Keratinocyte (primary cell): ENCODE measurements around the gene PTGDS. TPM values are rescaled to one million over a fixed set of nuclear protein-coding genes. Genes with fewer than 3 reads are reported as not detected.

Experiments
- DNase-seq: peaks from one replicate; pipeline ENCODE4 v3.0.0-alpha.2; 2011; ENCODE audit warnings: low read depth, missing footprints, low spot score
- FAIRE-seq: peaks from 2 replicates; lab custom pipeline; 2011; peaks lifted over from hg19 to GRCh38; lab: Jason Lieb, UNC
- H2AFZ ChIP-seq: 2 replicates; pipeline ENCODE4 v1.6.0; 2012; ENCODE audit warnings: low read length, control low read depth, inconsistent platforms; ENCODE audit not compliant: control insufficient read depth
- H3K27ac ChIP-seq: 2 replicates; pipeline ENCODE4 v1.5.1; 2011; ENCODE audit warnings: low read length; ENCODE audit not compliant: control insufficient read depth, insufficient read depth
- H3K27me3 ChIP-seq: 3 replicates; pipeline ENCODE4 v1.6.0; 2011; ENCODE audit warnings: low read length; ENCODE audit not compliant: control insufficient read depth, insufficient read depth; ENCODE audit errors: extremely low read depth
- H3K36me3 ChIP-seq, 2 experiments: 2 replicates in 1 of 2; 3 replicates in 1 of 2; pipeline ENCODE4 v1.5.1; 2011; ENCODE audit warnings: low read length in 2 of 2, mild to moderate bottlenecking in 1 of 2; ENCODE audit not compliant: control insufficient read depth in 2 of 2, insufficient read depth in 2 of 2; ENCODE audit errors: extremely low read depth in 1 of 2
- H3K4me1 ChIP-seq: 3 replicates; pipeline ENCODE4 v1.5.1; 2011; ENCODE audit warnings: low read length; ENCODE audit not compliant: control insufficient read depth, insufficient read depth; ENCODE audit errors: extremely low read depth
- H3K4me2 ChIP-seq: 3 replicates; pipeline ENCODE4 v1.6.0; 2011; ENCODE audit warnings: low read depth, low read length; ENCODE audit not compliant: control insufficient read depth, insufficient read depth; ENCODE audit errors: extremely low read depth
- H3K4me3 ChIP-seq, 3 experiments: fragments of 200-600 bp in 1 of 3; sonication (generic) in 1 of 3; 2 replicates in 2 of 3; 3 replicates in 1 of 3; pipeline ENCODE4 v1.5.1; 2011 to 2016; ENCODE audit warnings: low read length in 3 of 3, mild to moderate bottlenecking in 3 of 3, control low read depth in 2 of 3, inconsistent platforms in 1 of 3, low read depth in 1 of 3, mixed read lengths in 1 of 3, mixed run types in 1 of 3, moderate library complexity in 1 of 3; ENCODE audit not compliant: control insufficient read depth in 2 of 3, insufficient read depth in 2 of 3; ENCODE audit errors: extremely low read depth in 1 of 3
- H3K79me2 ChIP-seq: 2 replicates; pipeline ENCODE4 v1.6.0; 2012; ENCODE audit warnings: low read length; ENCODE audit not compliant: control insufficient read depth, insufficient read depth
- H3K9ac ChIP-seq: 3 replicates; pipeline ENCODE4 v1.6.0; 2011; ENCODE audit warnings: low read length; ENCODE audit not compliant: control insufficient read depth, insufficient read depth; ENCODE audit errors: extremely low read depth
- H3K9me1 ChIP-seq: 3 replicates; pipeline ENCODE4 v1.6.0; 2011; ENCODE audit warnings: low read length; ENCODE audit not compliant: control insufficient read depth, insufficient read depth; ENCODE audit errors: extremely low read depth
- H3K9me3 ChIP-seq: 2 replicates; pipeline ENCODE4 v1.5.1; 2012; ENCODE audit warnings: low read depth, low read length; ENCODE audit not compliant: control insufficient read depth
- H4K20me1 ChIP-seq: 3 replicates; pipeline ENCODE4 v1.6.0; 2011; ENCODE audit warnings: low read length; ENCODE audit not compliant: control insufficient read depth, insufficient read depth; ENCODE audit errors: extremely low read depth
- EZH2 ChIP-seq: IDR thresholded peaks from one replicate; pipeline ENCODE4 v1.6.1; 2012; ENCODE audit warnings: inconsistent platforms, mild to moderate bottlenecking, low read length, moderate library complexity
- dilution Hi-C: fragments of 300-500 bp; cut with MboI; formaldehyde crosslinking; loops from one replicate; pipeline ENCODE4 v1.7.0; 2020; ENCODE audit warnings: low sequenced_read_pairs; ENCODE audit not compliant: extremely low pct_ligation_motif_present
- polyA plus RNA-seq, 5 experiments: library from polyadenylated mRNA; depleted of rRNA in 3 of 5; stranded (reverse) in 3 of 5; stranded (forward) in 1 of 5; unstranded in 1 of 5; fragments of >200 nt; gene quantifications; 1 replicate in 1 of 5; 2 replicates in 3 of 5; 3 replicates in 1 of 5; pipeline versions ENCODE4 v1.2.1 to v1.2.3, GENCODE V29; 2011 to 2012; ENCODE audit warnings: missing spikeins in 2 of 5, low read depth in 1 of 5, low replicate concordance in 1 of 5
- TF ChIP-seq, protein P1 (sequence below), 3 experiments: IDR thresholded peaks in 1 of 3; conservative IDR thresholded peaks in 1 of 3; optimal IDR thresholded peaks in 1 of 3; 2 replicates in 2 of 3; 3 replicates in 1 of 3; pipeline versions ENCODE3 to v1.5.1; 2011; ENCODE audit warnings: low read length in 3 of 3, mild to moderate bottlenecking in 3 of 3, moderate library complexity in 2 of 3, control low read depth in 1 of 3, inconsistent platforms in 1 of 3; ENCODE audit not compliant: insufficient read depth in 2 of 3; ENCODE audit errors: extremely low read depth in 1 of 3

The PTGDS gene
- polyA plus RNA-seq, 1 donor (not counting 4 experiments of a cell fraction or from before 2014, with no cell fraction given) = not detected

DNA sequence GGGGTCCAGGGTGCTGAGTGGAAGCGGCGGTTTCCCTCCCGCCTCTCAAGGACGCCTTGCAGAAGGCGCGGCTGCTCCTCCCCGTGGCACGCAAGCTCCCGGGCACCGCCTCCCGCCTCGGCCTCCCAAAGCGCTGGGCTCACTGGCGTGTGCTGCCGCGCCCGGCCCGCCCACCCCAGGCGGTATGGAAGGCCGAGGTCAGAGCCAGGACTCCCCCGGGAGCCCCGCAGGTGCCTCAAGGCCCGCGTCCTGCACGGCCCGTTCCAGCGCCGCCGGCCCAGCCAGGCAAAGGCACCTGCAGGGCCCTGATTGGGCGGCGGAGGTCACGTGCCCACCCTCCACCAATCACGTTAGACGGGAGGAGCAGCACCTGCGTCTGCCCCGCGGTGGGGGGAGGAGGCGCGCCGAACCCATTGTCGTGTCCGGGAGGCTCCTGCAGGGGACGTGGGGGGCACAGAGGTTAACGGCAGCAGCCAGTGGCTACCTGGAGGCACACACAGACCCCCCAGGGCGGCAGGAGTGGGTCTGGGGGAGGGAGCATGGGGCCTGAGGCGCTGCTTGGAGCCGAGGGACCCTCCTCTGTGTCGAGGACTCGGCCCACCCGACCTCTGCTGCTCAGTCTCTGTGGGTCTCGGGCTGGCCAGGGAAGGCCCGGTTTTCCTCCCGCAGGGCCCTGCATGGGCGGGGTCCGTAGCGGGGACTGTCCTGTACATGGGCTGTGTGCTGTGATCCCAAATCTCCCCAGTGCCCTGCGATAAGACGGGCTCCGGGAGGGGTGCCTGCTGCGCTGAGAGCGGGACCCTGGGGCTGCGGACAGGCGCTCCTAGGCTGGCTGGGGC is 27.3 kb upstream of the PTGDS start:
- H3K27ac ChIP-seq = no peak overlapping the region
- H3K4me2 ChIP-seq = peak overlapping the region; percentile 94
- peaks cover 12% of the 10 kb centered on the region for H3K4me1 ChIP-seq
- no peaks in the 10 kb centered on the region for H3K36me3 ChIP-seq
- dilution Hi-C loops = loop anchor here (25.0 kb wide), 1 partner anchor 138 kb away; the partner anchor contains the start of gene RABL6
- TF ChIP-seq, protein P1, sequence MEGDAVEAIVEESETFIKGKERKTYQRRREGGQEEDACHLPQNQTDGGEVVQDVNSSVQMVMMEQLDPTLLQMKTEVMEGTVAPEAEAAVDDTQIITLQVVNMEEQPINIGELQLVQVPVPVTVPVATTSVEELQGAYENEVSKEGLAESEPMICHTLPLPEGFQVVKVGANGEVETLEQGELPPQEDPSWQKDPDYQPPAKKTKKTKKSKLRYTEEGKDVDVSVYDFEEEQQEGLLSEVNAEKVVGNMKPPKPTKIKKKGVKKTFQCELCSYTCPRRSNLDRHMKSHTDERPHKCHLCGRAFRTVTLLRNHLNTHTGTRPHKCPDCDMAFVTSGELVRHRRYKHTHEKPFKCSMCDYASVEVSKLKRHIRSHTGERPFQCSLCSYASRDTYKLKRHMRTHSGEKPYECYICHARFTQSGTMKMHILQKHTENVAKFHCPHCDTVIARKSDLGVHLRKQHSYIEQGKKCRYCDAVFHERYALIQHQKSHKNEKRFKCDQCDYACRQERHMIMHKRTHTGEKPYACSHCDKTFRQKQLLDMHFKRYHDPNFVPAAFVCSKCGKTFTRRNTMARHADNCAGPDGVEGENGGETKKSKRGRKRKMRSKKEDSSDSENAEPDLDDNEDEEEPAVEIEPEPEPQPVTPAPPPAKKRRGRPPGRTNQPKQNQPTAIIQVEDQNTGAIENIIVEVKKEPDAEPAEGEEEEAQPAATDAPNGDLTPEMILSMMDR (optimal IDR thresholded peaks at IDR 0.05 in 1 of 3, IDR thresholded peaks at IDR 0.05 in 1 of 3, conservative IDR thresholded peaks at IDR 0.05 in 1 of 3; ENCODE audit: extremely low read depth in 1 of 3, insufficient read depth in 2 of 3, low read length in 3 of 3) = no peak
- no peak for TF ChIP-seq EZH2
- H3K4me3 ChIP-seq = peak overlapping the region; percentile 63 to 70 (median 65)
- H4K20me1 ChIP-seq = no peaks in the 10 kb centered on the region
- peak; percentile 62 for DNase-seq
- peak overlapping the region; percentile 95 for H2AFZ ChIP-seq
- no peaks in the 10 kb centered on the region for H3K9me3 ChIP-seq
- H3K27me3 ChIP-seq = no peaks in the 10 kb centered on the region
- FAIRE-seq = peak; percentile 63
- peak overlapping the region; percentile 65 for H3K9ac ChIP-seq
- no peaks in the 10 kb centered on the region for H3K9me1 ChIP-seq
- no peaks in the 10 kb centered on the region for H3K79me2 ChIP-seq

DNA sequence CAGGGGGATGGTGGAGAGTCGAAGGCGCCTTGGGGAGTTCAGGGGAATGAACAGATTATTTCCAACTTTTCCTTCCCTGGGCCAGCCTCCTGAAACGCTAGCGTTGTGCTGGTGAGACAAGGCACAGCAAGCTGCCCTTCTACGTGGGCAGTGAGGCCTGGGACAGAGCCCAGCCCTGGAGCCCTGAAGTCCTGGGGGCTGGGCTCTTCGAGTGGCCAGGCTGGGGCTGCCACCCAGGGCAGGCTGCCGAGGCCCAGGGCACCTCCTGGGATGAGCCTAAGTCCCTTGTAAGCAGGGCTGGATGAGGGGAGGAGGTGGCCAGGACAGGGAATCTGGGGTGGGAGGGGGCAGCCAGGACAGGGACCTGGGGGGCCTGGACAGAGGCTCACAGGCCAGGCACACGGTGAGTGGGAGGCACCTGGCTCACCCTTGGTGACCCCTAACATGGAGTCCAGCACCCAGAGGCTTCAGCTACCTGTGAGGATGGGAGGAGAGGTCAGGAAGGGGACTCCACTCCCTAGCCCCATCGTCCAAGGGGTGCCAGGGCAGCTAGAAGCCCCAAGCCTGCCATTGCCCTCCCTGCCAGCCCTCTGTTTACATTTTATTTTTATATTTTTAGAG is 26.5 kb upstream of the PTGDS start:
- Histone ChIP-seq H2AFZ (peak overlapping the region; percentile 95), H3K79me2 (no peaks in the 10 kb centered on the region), H3K27ac (no peak overlapping the region), H3K36me3 (no peaks in the 10 kb centered on the region), H3K4me1 (peaks cover 12% of the 10 kb centered on the region), H3K9me3 (no peaks in the 10 kb centered on the region), H3K9ac (peak overlapping the region; percentile 65), H4K20me1 (no peaks in the 10 kb centered on the region), H3K4me2 (peak overlapping the region; percentile 94), H3K27me3 (no peaks in the 10 kb centered on the region), H3K9me1 (no peaks in the 10 kb centered on the region), H3K4me3 (peak overlapping the region; percentile 63 to 70 (median 65))
- no peak for FAIRE-seq
- dilution Hi-C loops = no loop called here
- TF ChIP-seq, protein P1 (optimal IDR thresholded peaks at IDR 0.05 in 1 of 3, IDR thresholded peaks at IDR 0.05 in 1 of 3, conservative IDR thresholded peaks at IDR 0.05 in 1 of 3; ENCODE audit: extremely low read depth in 1 of 3, insufficient read depth in 2 of 3, low read length in 3 of 3) = no peak
- TF ChIP-seq EZH2 = no peak
- DNase-seq = no peak
